MM.1S (cell line): Measurements from ENCODE around the gene HELB.

Experiments
- DNase-seq: peaks from one replicate; pipeline ENCODE4 v3.0.0-alpha.2; 2015
- H2AFZ ChIP-seq: fragments of 300-600 bp; sonication (generic); 2 replicates; pipeline ENCODE4 v1.6.0; 2016; ENCODE audit warnings: antibody characterized with exemption, low read length
- H3F3A ChIP-seq: fragments of 300-600 bp; sonication (generic); 2 replicates; pipeline ENCODE4 v1.6.1; 2016; ENCODE audit warnings: mild to moderate bottlenecking, antibody characterized with exemption, low read length, moderate library complexity, mixed read lengths; ENCODE audit not compliant: insufficient read depth
- H3K27ac ChIP-seq: fragments of 300-600 bp; sonication (generic); 2 replicates; pipeline ENCODE4 v1.5.1; 2016; ENCODE audit warnings: mild to moderate bottlenecking, low read length
- H3K27me3 ChIP-seq: fragments of 300-600 bp; sonication (generic); replicated peaks from 2 replicates; pipeline ENCODE4 v1.6.0; 2016; ENCODE audit warnings: low read length; ENCODE audit not compliant: insufficient read depth
- H3K36me3 ChIP-seq: fragments of 300-600 bp; sonication (generic); replicated peaks from 2 replicates; pipeline ENCODE4 v1.6.1; 2016; ENCODE audit warnings: mild to moderate bottlenecking, low read length, mixed read lengths; ENCODE audit not compliant: insufficient read depth
- H3K4me1 ChIP-seq: fragments of 300-600 bp; sonication (generic); 2 replicates; pipeline ENCODE4 v1.6.1; 2016; ENCODE audit warnings: low read length, mixed read lengths
- H3K4me2 ChIP-seq: fragments of 300-600 bp; sonication (generic); 2 replicates; pipeline ENCODE4 v1.6.0; 2016; ENCODE audit warnings: low read depth, low read length
- H3K4me3 ChIP-seq: fragments of 300-600 bp; sonication (generic); 2 replicates; pipeline ENCODE4 v1.5.1; 2016; ENCODE audit warnings: low read length, mixed read lengths
- H3K79me2 ChIP-seq: fragments of 300-600 bp; sonication (generic); 2 replicates; pipeline ENCODE4 v1.6.1; 2016; ENCODE audit warnings: mixed run types, low read length, mixed read lengths
- H3K9ac ChIP-seq: fragments of 300-600 bp; sonication (generic); 2 replicates; pipeline ENCODE4 v1.6.1; 2016; ENCODE audit warnings: low read length, mixed read lengths
- H3K9me2 ChIP-seq: fragments of 300-600 bp; sonication (generic); replicated peaks from 2 replicates; pipeline ENCODE4 v1.6.1; 2016; ENCODE audit warnings: mild to moderate bottlenecking, low read length, mixed read lengths; ENCODE audit not compliant: insufficient read depth
- H3K9me3 ChIP-seq: fragments of 300-600 bp; sonication (generic); replicated peaks from 2 replicates; pipeline ENCODE4 v1.6.1; 2016; ENCODE audit warnings: mild to moderate bottlenecking, low read length, mixed read lengths; ENCODE audit not compliant: insufficient read depth
- H4K20me1 ChIP-seq: fragments of 300-600 bp; sonication (generic); 2 replicates; pipeline ENCODE4 v1.6.1; 2016; ENCODE audit warnings: mild to moderate bottlenecking, low read length, moderate library complexity, mixed read lengths; ENCODE audit not compliant: insufficient read depth
- CTCF ChIP-seq: fragments of 300-600 bp; sonication (generic); IDR thresholded peaks from 2 replicates; pipeline ENCODE4 v1.5.1; 2016; ENCODE audit warnings: antibody characterized with exemption, low read length, mixed read lengths
- EZH2 ChIP-seq: fragments of 300-600 bp; sonication (generic); optimal IDR thresholded peaks from 2 replicates; pipeline ENCODE3; 2017; ENCODE audit warnings: low read depth, mild to moderate bottlenecking, antibody characterized with exemption, low read length, mixed read lengths
- EZH2phosphoT487 ChIP-seq: fragments of 300-600 bp; sonication (generic); IDR thresholded peaks from 2 replicates; pipeline ENCODE4 v1.6.1; 2018; ENCODE audit warnings: antibody characterized with exemption, low read length

Gene HELB

GRCh38 chr12:66296176-66296683 is 6.1 kb upstream of the HELB start:
- Histone ChIP-seq H3K79me2 (no peaks in the 10 kb centered on the region), H3K9ac (no peak overlapping the region), H3K4me3 (no peak overlapping the region), H3K4me1 (no peaks in the 10 kb centered on the region), H3K27ac (no peak overlapping the region), H3K4me2 (no peak overlapping the region), H3F3A (no peaks in the 10 kb centered on the region), H4K20me1 (no peaks in the 10 kb centered on the region), H3K27me3 (0 out of 2 replicates have a peak, but pooled peaks cover 5% of the 10 kb centered on the region), H3K9me2 (no peaks in the 10 kb centered on the region), H3K36me3 (no peaks in the 10 kb centered on the region), H3K9me3 (no peaks in the 10 kb centered on the region), H2AFZ (no peak overlapping the region)
- no peak for DNase-seq
- TF ChIP-seq EZH2phosphoT487 (no peak), CTCF (no peak), EZH2 (no peak)

- Histone ChIP-seq H3K36me3 (no peaks in the 10 kb centered on the region), H3K27ac (no peak overlapping the region), H3K9me3 (no peaks in the 10 kb centered on the region), H3K9ac (no peak overlapping the region), H3K9me2 (no peaks in the 10 kb centered on the region), H4K20me1 (no peaks in the 10 kb centered on the region), H3F3A (no peaks in the 10 kb centered on the region), H2AFZ (no peak overlapping the region), H3K4me1 (no peaks in the 10 kb centered on the region), H3K27me3 (0 out of 2 replicates have a peak, but pooled peaks cover 5% of the 10 kb centered on the region), H3K79me2 (no peaks in the 10 kb centered on the region), H3K4me3 (no peak overlapping the region), H3K4me2 (no peak overlapping the region)
- TF ChIP-seq CTCF, result no peak
- DNase-seq, result no peak
Measured at GRCh38 chr12:66297080-66297479, 5.2 kb upstream of the HELB start.

GRCh38 chr12:66297923-66298322 is 4.4 kb upstream of the HELB start:
- no peaks in the 10 kb centered on the region for H3K36me3 ChIP-seq
- H3K27me3 ChIP-seq, result 0 out of 2 replicates have a peak, but pooled peaks cover 5% of the 10 kb centered on the region
- no peaks in the 10 kb centered on the region for H3K9me2 ChIP-seq
- no peaks in the 10 kb centered on the region for H3K9me3 ChIP-seq
- no peak for DNase-seq
- H3K4me3 ChIP-seq, result no peak overlapping the region
- H3K27ac ChIP-seq, result no peak overlapping the region
- H3K4me2 ChIP-seq, result no peak overlapping the region
- TF ChIP-seq EZH2phosphoT487 (no peak), EZH2 (no peak), CTCF (no peak)
- no peak overlapping the region for H3K9ac ChIP-seq
- no peak overlapping the region for H2AFZ ChIP-seq
- no peaks in the 10 kb centered on the region for H3K79me2 ChIP-seq
- no peaks in the 10 kb centered on the region for H3K4me1 ChIP-seq
- no peaks in the 10 kb centered on the region for H4K20me1 ChIP-seq
- peaks cover 6% of the 10 kb centered on the region for H3F3A ChIP-seq
